Naive thymus-derived CD8-positive, alpha-beta T cell (primary cell): Measurements from ENCODE around the gene ARID1B. TPM values are rescaled to one million over a fixed set of nuclear protein-coding genes. Genes with fewer than 3 reads are reported as not detected.

Source experiments
- ATAC-seq, 2 donors: fragments of 150-1000 bp; cut with Tn5 transposase in 1 of 2; sonication (Bioruptor Pico), chemical (Tn5 transposase) in 1 of 2; 1 replicate in 1 of 2; 2 replicates in 1 of 2; pipeline ENCODE4 v1.10.0; 2021; ENCODE audit warnings: mild to moderate bottlenecking in 2 of 2, moderate library complexity in 2 of 2
- POLR2A ChIA-PET: fragments of 350-600 bp; sonication (Branson Sonifier 250); formaldehyde crosslinking; loops from one replicate; lab custom pipeline; 2021; ENCODE audit warnings: antibody characterized with exemption; lab: Charles Lee
- DNase-seq, 10 donors: peaks; one replicate each; pipeline versions ENCODE4 v3.0.0 to v3.0.0-alpha.2; 2020 to 2022
- H3K27ac Mint-ChIP-seq, 10 donors: one replicate each; pipeline ENCODE4 v1.8.0; 2020 to 2022; ENCODE audit warnings: mild to moderate bottlenecking in 10 of 10, mixed read lengths in 10 of 10, moderate library complexity in 4 of 10, inconsistent platforms in 1 of 10
- H3K27me3 Mint-ChIP-seq, 5 donors: one replicate each; pipeline ENCODE4 v1.8.0; 2021 to 2022; ENCODE audit warnings: mixed read lengths in 5 of 5
- H3K36me3 Mint-ChIP-seq, 3 donors: one replicate each; pipeline ENCODE4 v1.8.0; 2020 to 2022; ENCODE audit warnings: mixed read lengths in 3 of 3, mild to moderate bottlenecking in 2 of 3, inconsistent platforms in 1 of 3
- H3K4me1 Mint-ChIP-seq, 4 donors: one replicate each; pipeline ENCODE4 v1.8.0; 2021 to 2022; ENCODE audit warnings: mixed read lengths in 4 of 4
- H3K4me3 Mint-ChIP-seq, 10 donors: one replicate each; pipeline ENCODE4 v1.8.0; 2020 to 2022; ENCODE audit warnings: mild to moderate bottlenecking in 10 of 10, mixed read lengths in 10 of 10, moderate library complexity in 6 of 10, inconsistent platforms in 1 of 10
- H3K9me3 Mint-ChIP-seq, 9 donors: one replicate each; pipeline ENCODE4 v1.8.0; 2020 to 2022; ENCODE audit warnings: mixed read lengths in 9 of 9, mild to moderate bottlenecking in 3 of 9, inconsistent platforms in 1 of 9, moderate library complexity in 1 of 9
- polyA plus RNA-seq, 3 donors: library from polyadenylated mRNA; unstranded; fragments of 300-500 nt; fragmentation: Illumina TruSeq; gene quantifications; one replicate each; pipeline ENCODE4 v1.2.3, GENCODE V29; 2021
- total RNA-seq, 8 experiments: library from RNA in 2 of 8; stranded (reverse) in 2 of 8; gene quantifications; one replicate each; pipeline ENCODE4 v1.2.3 and lab custom pipeline; 2021 to 2026

ARID1B gene
- total and polyA plus RNA-seq, 5 experiments from 2014 or later, result 9.0 to 122 (median 18.6) TPM

DNA sequence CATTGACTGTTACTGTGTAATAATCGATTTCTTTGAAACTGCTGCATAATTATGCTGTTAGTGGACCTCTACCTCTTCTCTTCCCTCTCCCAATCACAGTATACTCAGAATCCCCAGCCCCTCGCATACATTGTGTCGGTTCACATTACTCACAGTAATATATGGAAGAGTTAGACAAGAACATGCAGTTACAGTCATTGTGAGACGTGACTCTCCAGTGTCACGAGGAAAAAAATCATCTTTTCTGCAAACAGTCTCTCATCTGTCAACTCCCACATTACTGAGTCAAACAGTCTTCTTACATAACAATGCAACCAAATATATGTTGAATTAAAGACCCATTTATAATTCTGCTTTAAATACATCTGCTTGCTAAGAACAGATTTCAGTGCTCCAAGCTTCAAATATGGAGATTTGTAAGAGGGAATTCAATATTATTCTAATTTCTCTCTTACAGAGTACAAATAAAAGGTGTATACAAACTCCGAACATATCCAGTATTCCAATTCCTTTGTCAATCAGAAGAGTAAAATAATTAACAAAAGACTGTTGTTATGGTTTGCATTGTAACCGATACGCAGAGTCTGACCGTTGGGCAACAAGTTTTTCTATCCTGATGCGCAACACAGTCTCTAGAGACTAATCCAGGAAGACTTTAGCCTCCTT lies 432.8 kb downstream of the ARID1B start:
- Mint-ChIP-seq H3K36me3 (peaks cover 10 to 42% (median 10%) of the 10 kb centered on the region in 3 donors), H3K4me3 (no peak overlapping the region), H3K9me3 (no peaks in the 10 kb centered on the region), H3K27me3 (no peaks in the 10 kb centered on the region), H3K4me1 (no peaks in the 10 kb centered on the region), H3K27ac (peak overlapping the region in 2 of 10 donors; percentile 8 to 58)
- POLR2A ChIA-PET, result no interaction called here
- ATAC-seq (no peak), DNase-seq (no peak)

- Mint-ChIP-seq H3K9me3 (no peaks in the 10 kb centered on the region), H3K36me3 (peaks cover 5 to 33% (median 6%) of the 10 kb centered on the region in 3 donors), H3K4me1 (peaks cover 0 to 2% (median 0%) of the 10 kb centered on the region in 4 donors), H3K27me3 (no peaks in the 10 kb centered on the region), H3K4me3 (no peak overlapping the region), H3K27ac (peak overlapping the region in 4 of 10 donors; percentile 8 to 63 (median 38))
- POLR2A ChIA-PET, result no interaction called here
- ATAC-seq (no peak), DNase-seq (no peak)
These were observed 433.8 kb downstream of the ARID1B start for GRCh38 chr6:157210954-157211353.

DNA sequence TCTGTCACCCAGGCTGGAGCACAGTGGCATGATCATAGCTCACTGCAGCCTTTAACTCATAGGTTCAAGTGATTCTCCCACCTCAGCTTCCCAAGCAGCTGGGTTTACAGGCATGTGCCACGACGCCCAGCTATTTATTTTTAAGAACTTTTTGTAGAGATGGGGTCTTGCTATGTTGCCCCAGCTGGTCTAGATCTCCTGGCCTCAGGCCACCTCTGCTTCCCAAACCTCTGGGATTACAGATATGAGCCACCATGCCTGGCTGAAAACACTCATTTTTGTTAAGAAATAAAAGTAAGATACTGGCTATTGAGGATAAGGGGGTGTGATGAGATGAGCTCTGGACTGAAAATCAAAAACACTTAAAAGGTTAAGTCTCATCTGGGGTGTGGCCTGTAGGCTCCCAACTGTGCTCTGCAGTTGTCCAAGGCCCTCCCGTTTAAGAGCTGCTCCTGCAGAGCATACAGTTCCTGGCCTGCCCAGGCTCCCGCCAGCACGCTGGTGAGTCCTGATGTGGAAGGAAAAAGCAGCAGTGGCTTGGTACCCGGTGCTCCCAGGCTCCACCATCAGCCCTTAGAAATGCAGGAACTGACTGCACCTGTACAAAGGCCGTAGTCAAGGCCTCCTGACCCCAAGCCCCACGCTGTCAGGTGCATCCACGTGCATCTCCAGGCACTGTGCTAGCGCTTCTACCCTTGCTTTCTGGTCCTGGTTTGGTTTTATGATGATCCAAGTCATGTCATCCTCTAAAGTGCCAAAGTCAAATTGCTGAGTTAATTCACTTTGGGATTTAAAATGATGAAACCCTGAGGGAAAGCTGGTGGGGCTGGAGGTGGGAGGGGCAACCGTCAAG lies 434.7 kb downstream of the ARID1B start:
- Mint-ChIP-seq H3K4me3 (no peak overlapping the region), H3K27ac (peak overlapping the region in 5 of 10 donors; percentile 18 to 63 (median 41)), H3K9me3 (no peaks in the 10 kb centered on the region), H3K27me3 (no peaks in the 10 kb centered on the region), H3K4me1 (peaks cover 0 to 5% (median 1%) of the 10 kb centered on the region in 4 donors), H3K36me3 (peaks cover 0 to 24% (median 0%) of the 10 kb centered on the region in 3 donors)
- POLR2A ChIA-PET, result no interaction called here
- DNase-seq (no peak), ATAC-seq (no peak)

GRCh38 chr6:157213426-157213825 lies 436.2 kb downstream of the ARID1B start:
- Mint-ChIP-seq H3K27me3 (no peaks in the 10 kb centered on the region), H3K4me1 (peaks cover 0 to 5% (median 1%) of the 10 kb centered on the region in 4 donors), H3K9me3 (no peaks in the 10 kb centered on the region), H3K36me3 (peaks cover 0 to 9% (median 0%) of the 10 kb centered on the region in 3 donors), H3K27ac (no peak overlapping the region), H3K4me3 (no peak overlapping the region)
- ATAC-seq, result no peak
- POLR2A ChIA-PET, result no interaction called here
- DNase-seq, result no peak

DNA sequence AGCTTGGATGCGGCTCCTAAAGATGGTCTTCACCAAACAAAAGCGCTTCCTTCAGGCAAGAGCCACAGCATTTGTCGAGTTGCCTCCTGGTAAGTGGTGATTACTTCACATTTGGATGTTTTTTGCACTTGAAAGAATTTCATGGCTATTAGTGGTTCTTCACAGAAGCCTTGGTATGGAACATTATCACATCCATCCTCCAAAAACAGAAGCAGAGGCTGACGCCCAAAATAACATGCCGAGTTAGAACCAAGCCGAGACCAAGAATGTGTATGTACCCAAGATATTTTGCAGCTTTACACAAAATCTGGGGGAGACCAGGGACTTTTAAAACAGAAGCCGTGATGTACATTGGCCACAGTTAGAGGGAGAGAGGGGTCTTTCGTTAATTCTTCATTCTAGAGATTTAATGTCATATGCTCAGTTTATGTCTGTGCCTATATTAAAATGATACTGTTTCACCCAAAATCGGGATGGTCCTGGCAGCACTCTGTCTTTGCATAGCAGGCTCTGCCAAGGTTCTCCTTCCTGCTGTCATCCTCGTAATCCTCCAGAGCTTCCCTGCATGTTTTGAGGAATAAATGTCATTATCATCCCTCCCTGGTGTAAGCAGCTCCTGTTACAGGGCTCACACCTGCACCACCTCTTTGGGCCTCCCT lies 436.9 kb downstream of the ARID1B start:
- POLR2A ChIA-PET, result no interaction called here
- no peaks in the 10 kb centered on the region for H3K9me3 Mint-ChIP-seq
- ATAC-seq (no peak), DNase-seq (no peak)
- peaks cover 0 to 5% (median 1%) of the 10 kb centered on the region in 4 donors for H3K4me1 Mint-ChIP-seq
- H3K27ac Mint-ChIP-seq, result peak overlapping the region in 2 of 10 donors; percentile 3 to 40
- H3K4me3 Mint-ChIP-seq, result no peak overlapping the region
- H3K36me3 Mint-ChIP-seq, result peaks cover 0 to 6% (median 0%) of the 10 kb centered on the region in 3 donors
- no peaks in the 10 kb centered on the region for H3K27me3 Mint-ChIP-seq

- H3K36me3 Mint-ChIP-seq, result no peaks in the 10 kb centered on the region
- H3K4me1 Mint-ChIP-seq, result peaks cover 1 to 8% (median 5%) of the 10 kb centered on the region in 4 donors
- no peak overlapping the region for H3K27ac Mint-ChIP-seq
- ATAC-seq, result no peak
- no peak overlapping the region for H3K4me3 Mint-ChIP-seq
- no peaks in the 10 kb centered on the region for H3K27me3 Mint-ChIP-seq
- no peak for DNase-seq
- POLR2A ChIA-PET, result no interaction called here
- no peaks in the 10 kb centered on the region for H3K9me3 Mint-ChIP-seq
These were observed 438.5 kb downstream of the ARID1B start for GRCh38 chr6:157215717-157216116.

DNA sequence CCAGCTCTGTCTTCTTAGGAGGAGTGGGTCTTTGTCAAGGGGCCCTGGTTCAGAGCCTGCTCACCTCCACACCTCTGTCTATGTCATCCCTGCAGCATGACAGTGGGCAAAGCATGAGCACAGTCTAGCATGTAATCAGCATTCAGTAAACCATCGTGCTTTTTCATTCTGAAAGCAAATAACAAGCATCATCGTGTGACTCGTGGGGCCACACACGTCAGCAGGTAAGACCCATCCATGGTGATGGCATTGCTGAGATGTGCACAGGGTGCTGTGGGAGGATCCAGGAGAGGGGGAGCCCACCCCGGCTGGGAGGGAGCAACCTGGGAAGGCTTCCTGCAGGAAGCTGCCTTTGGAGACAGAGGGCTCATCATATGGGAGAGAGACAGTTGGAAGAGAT lies 439.4 kb downstream of the ARID1B start:
- Mint-ChIP-seq H3K4me1 (peaks cover 9 to 14% (median 11%) of the 10 kb centered on the region in 4 donors), H3K36me3 (no peaks in the 10 kb centered on the region), H3K9me3 (no peaks in the 10 kb centered on the region), H3K27me3 (no peaks in the 10 kb centered on the region), H3K4me3 (peak overlapping the region in 2 of 10 donors; percentile 26 to 50), H3K27ac (peak overlapping the region in 2 of 10 donors; percentile 9 to 50)
- ATAC-seq (no peak), DNase-seq (no peak)
- POLR2A ChIA-PET, result no interaction called here

DNA sequence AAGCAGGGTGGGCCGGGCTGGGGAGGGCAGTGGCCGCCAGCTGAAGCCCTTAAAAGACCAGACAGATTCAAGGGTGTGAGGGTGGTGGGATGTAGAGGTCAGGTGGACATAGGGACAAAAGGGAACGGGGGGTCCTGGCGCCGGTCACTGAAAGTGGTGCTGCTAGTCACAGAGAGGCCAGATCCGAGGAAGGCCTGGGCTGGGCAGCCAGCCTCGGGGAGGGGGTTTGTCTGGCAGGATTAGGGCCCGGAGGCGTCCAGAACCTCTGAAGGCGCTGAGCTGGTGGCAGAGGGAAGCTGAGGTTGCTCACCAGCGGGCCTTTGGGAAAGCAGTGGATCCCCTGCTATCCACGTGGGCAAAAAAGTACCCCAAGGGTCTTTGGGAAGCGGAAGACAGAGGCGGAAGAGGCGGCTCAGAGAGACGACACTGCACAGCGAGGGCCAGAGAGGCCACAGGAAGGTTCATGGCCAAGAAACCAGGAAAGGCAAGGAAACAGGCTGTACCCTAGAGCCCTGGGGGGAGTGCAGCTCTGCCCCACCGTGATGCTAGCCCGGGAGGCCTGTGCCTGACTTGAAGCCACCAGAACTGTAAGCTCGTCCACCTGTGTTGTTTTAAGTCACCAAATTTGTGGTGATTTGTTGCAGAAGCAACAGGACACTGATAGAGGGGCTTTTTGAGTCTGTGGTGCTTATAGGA lies 440.2 kb downstream of the ARID1B start:
- H3K4me3 Mint-ChIP-seq, result peak overlapping the region in 1 of 10 donors; percentile 22
- no peak for ATAC-seq
- peaks cover 0 to 3% (median 1%) of the 10 kb centered on the region in 5 donors for H3K27me3 Mint-ChIP-seq
- peaks cover 13 to 20% (median 15%) of the 10 kb centered on the region in 4 donors for H3K4me1 Mint-ChIP-seq
- peak overlapping the region in 1 of 10 donors; percentile 61 for H3K27ac Mint-ChIP-seq
- no peak for DNase-seq
- POLR2A ChIA-PET, result no interaction called here
- no peaks in the 10 kb centered on the region for H3K9me3 Mint-ChIP-seq
- no peaks in the 10 kb centered on the region for H3K36me3 Mint-ChIP-seq

DNA sequence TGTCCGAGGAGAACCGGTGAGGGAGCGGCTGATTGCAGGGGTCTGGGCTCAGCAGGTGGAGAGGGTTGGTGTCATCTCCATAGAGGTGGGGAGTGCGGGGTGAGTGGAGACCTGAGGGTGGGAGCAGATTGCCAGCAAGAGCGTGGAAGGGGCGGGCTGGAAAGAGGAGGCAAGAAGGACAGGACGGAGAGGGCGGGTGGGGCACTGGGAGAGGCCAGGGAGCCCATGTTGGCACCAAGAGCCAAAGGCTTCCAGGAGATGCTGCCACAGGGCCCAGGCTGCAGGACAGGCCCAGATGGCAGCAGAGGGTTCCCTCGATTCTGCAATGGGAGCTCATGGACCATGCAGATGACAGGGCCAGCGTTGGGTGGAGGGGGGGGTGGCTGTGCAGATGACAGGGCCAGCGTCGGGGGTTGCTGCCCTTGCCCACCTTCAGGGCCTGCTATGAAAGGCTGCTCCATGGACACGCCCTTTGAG lies 440.8 kb downstream of the ARID1B start:
- no peak overlapping the region for H3K4me3 Mint-ChIP-seq

DNA sequence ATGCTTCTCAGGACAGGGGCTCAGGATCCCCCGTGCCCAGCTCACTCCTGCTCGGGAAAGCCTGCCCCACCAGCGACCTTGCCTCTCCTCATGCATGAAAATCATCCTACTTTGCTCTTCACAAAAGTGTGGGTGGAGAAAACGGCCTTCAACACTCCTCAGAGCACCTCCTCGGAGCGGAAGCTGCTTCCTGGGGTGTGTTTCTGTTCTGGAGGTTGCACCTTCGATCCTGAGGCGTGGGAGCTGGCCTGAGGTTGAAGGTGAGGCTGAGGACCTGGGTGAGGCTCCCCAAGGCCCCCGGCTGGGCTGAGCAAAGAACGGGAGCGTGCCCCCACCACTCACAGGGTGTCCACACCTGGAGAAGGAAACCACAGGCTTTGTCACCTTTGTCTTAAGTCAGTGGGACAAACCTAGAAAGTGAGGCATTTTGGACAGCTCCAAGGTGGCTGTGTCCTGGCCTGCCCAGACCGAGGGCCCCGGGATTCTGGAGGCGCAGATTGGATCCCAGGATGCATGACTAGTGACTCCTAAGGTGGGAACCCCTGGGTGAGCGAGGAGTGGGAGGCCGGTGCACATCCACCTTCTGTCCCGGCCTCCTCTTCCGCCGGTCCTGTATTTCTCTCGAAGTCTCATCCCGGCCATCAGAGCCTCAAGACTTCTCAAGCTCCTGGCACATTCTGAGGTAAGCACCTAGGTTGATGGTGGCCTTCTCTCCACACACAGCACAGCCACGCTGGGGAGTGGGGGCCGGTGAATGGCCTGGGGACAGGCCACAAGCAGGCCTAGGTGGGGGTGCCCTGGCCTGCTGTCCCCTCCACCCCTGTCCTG lies 441.4 kb downstream of the ARID1B start:
- H3K4me3 Mint-ChIP-seq, result peak overlapping the region in 1 of 10 donors; percentile 12
- peaks cover 0 to 9% (median 3%) of the 10 kb centered on the region in 5 donors for H3K27me3 Mint-ChIP-seq
- ATAC-seq, result no peak
- no peak for DNase-seq
- no peaks in the 10 kb centered on the region for H3K36me3 Mint-ChIP-seq
- no peaks in the 10 kb centered on the region for H3K9me3 Mint-ChIP-seq
- H3K4me1 Mint-ChIP-seq, result peaks cover 22 to 33% (median 27%) of the 10 kb centered on the region in 4 donors
- POLR2A ChIA-PET, result no interaction called here
- no peak overlapping the region for H3K27ac Mint-ChIP-seq

More for the DNA sequence above, 440.8 kb downstream of the ARID1B start:
- Mint-ChIP-seq H3K27ac (no peak overlapping the region), H3K9me3 (no peaks in the 10 kb centered on the region), H3K36me3 (no peaks in the 10 kb centered on the region), H3K27me3 (peaks cover 0 to 8% (median 3%) of the 10 kb centered on the region in 5 donors), H3K4me1 (peaks cover 19 to 26% (median 21%) of the 10 kb centered on the region in 4 donors)
- no peak for ATAC-seq
- POLR2A ChIA-PET, result no interaction called here
- DNase-seq, result no peak
